HepG2 (cell line): ENCODE results near the gene SAC3D1. TPM values are rescaled to one million over a fixed set of nuclear protein-coding genes. Genes with fewer than 3 reads are reported as not detected.

Experiments used
- BRCA1 ChIP-seq: sonication (generic); formaldehyde crosslinking; IDR thresholded peaks from 2 replicates; pipeline ENCODE4 v1.4.0; 2020; ENCODE audit warnings: missing genetic modification reagents
- E2F2 ChIP-seq: sonication (generic); formaldehyde crosslinking; IDR thresholded peaks from 2 replicates; pipeline ENCODE4 v1.4.0; 2020; ENCODE audit warnings: missing genetic modification reagents, borderline replicate concordance
- FOXP1 ChIP-seq, 2 experiments: fragments of 450-650 bp in 1 of 2; IDR thresholded peaks; 2 replicates each; pipeline ENCODE4 v1.6.1; 2017 to 2018; ENCODE audit warnings: antibody characterized with exemption in 1 of 2
- KLF6 ChIP-seq: IDR thresholded peaks from 2 replicates; pipeline ENCODE4 v1.8.0; 2016; ENCODE audit warnings: missing biosample characterization, missing genetic modification reagents
- MAFK ChIP-seq, 2 experiments: IDR thresholded peaks in 1 of 2; conservative IDR thresholded peaks in 1 of 2; 2 replicates each; pipeline ENCODE4 v1.6.1; 2011; ENCODE audit warnings: improper control_type of control experiment in 2 of 2, low read length in 2 of 2
- NR2F2 ChIP-seq: IDR thresholded peaks from 2 replicates; pipeline ENCODE4 v1.6.1; 2012; ENCODE audit warnings: low read depth, inconsistent platforms, borderline replicate concordance
- PCBP2 ChIP-seq: fragments of 200-400 bp; formaldehyde crosslinking; optimal IDR thresholded peaks from 2 replicates; pipeline ENCODE3; 2018; ENCODE audit warnings: low read length, low read depth; ENCODE audit not compliant: poor library complexity, severe bottlenecking
- PHF20 ChIP-seq: sonication (generic); formaldehyde crosslinking; IDR thresholded peaks from 2 replicates; pipeline ENCODE4 v1.5.0; 2020; ENCODE audit warnings: mild to moderate bottlenecking, missing genetic modification reagents
- POLR2A ChIP-seq, 2 experiments: IDR thresholded peaks; 2 replicates each; pipeline ENCODE4 v1.6.1; 2011; ENCODE audit warnings: low read depth in 2 of 2, low read length in 2 of 2, mild to moderate bottlenecking in 1 of 2, moderate library complexity in 1 of 2; ENCODE audit not compliant: insufficient read depth in 1 of 2
- PTBP1 ChIP-seq: fragments of 200-400 bp; formaldehyde crosslinking; IDR thresholded peaks from 2 replicates; pipeline ENCODE4 v1.6.1; 2018; ENCODE audit warnings: low read length, low read depth; ENCODE audit not compliant: poor library complexity, severe bottlenecking
- TRAFD1 ChIP-seq: sonication (generic); formaldehyde crosslinking; IDR thresholded peaks from 2 replicates; pipeline ENCODE4 v1.5.1; 2020; ENCODE audit warnings: missing genetic modification reagents, mild to moderate bottlenecking, borderline replicate concordance
- ZNF101 ChIP-seq: sonication (generic); formaldehyde crosslinking; IDR thresholded peaks from 2 replicates; pipeline ENCODE4 v1.4.0; 2020; ENCODE audit warnings: mild to moderate bottlenecking, low read depth, missing genetic modification reagents, borderline replicate concordance
- ZNF24 ChIP-seq: fragments of 450-650 bp; IDR thresholded peaks from 2 replicates; pipeline ENCODE4 v1.6.1; 2017; ENCODE audit warnings: antibody characterized with exemption, mild to moderate bottlenecking
- ZNF326 ChIP-seq: sonication (generic); formaldehyde crosslinking; IDR thresholded peaks from 2 replicates; pipeline ENCODE4 v1.4.0; 2020; ENCODE audit warnings: missing genetic modification reagents, borderline replicate concordance
- ZNF737 ChIP-seq: sonication (generic); formaldehyde crosslinking; IDR thresholded peaks from 2 replicates; pipeline ENCODE4 v1.5.0; 2020; ENCODE audit warnings: missing genetic modification reagents, mild to moderate bottlenecking, borderline replicate concordance
- polyA plus RNA-seq, 8 experiments: library from polyadenylated mRNA; depleted of rRNA in 3 of 8; stranded (reverse) in 7 of 8; unstranded in 1 of 8; fragments of >200 nt; fragmentation: Illumina TruSeq in 4 of 8; extraction: Trizol in 4 of 8; gene quantifications; 2 replicates each; pipeline versions ENCODE4 v1.2.1 to v1.2.3, GENCODE V29; 2011 to 2016; ENCODE audit warnings: low read depth in 4 of 8, missing spikeins in 1 of 8, mixed read lengths in 1 of 8; ENCODE audit not compliant: insufficient read depth in 1 of 8
- total RNA-seq, 5 experiments: library from RNA; depleted of rRNA; stranded (reverse); fragments of >200 nt; fragmentation: Illumina TruSeq; extraction: Trizol; gene quantifications; 2 replicates each; pipeline ENCODE4 v1.2.3, GENCODE V29; 2016; ENCODE audit warnings: low read depth in 1 of 5
- TF ChIP-seq, protein P1 (sequence below): sonication (generic); formaldehyde crosslinking; IDR thresholded peaks from 2 replicates; pipeline ENCODE4 v1.5.0; 2020; ENCODE audit warnings: missing genetic modification reagents, mild to moderate bottlenecking, borderline replicate concordance
- TF ChIP-seq, protein P2 (sequence below): sonication (generic); formaldehyde crosslinking; IDR thresholded peaks from 2 replicates; pipeline ENCODE4 v1.4.0; 2020; ENCODE audit warnings: missing genetic modification reagents
- TF ChIP-seq, protein P3 (sequence below): sonication (generic); formaldehyde crosslinking; IDR thresholded peaks from 2 replicates; pipeline ENCODE4 v1.5.1; 2020; ENCODE audit warnings: mild to moderate bottlenecking, moderate library complexity, missing genetic modification reagents

Gene SAC3D1
- total and polyA plus RNA-seq, 2 of the 13 experiments (the other 11 are each of a cell fraction or from before 2014, with no cell fraction given) = 7.4 to 36.3 TPM

- TF ChIP-seq NR2F2 = no peak
- no peak for TF ChIP-seq MAFK (conservative IDR thresholded peaks at IDR 0.05 in 1 of 2, IDR thresholded peaks at IDR 0.05 in 1 of 2; ENCODE audit: low read length in 2 of 2)
- 0 out of 2 replicates have a peak, but pooled peaks have one; percentile 49 for TF ChIP-seq E2F2 (CRISPR knock-in tag)
- TF ChIP-seq BRCA1 (CRISPR knock-in tag) = no peak
- peak; percentile 62; the same call in 1 of the 2 replicates for TF ChIP-seq PHF20 (CRISPR knock-in tag)
- TF ChIP-seq, protein P1, sequence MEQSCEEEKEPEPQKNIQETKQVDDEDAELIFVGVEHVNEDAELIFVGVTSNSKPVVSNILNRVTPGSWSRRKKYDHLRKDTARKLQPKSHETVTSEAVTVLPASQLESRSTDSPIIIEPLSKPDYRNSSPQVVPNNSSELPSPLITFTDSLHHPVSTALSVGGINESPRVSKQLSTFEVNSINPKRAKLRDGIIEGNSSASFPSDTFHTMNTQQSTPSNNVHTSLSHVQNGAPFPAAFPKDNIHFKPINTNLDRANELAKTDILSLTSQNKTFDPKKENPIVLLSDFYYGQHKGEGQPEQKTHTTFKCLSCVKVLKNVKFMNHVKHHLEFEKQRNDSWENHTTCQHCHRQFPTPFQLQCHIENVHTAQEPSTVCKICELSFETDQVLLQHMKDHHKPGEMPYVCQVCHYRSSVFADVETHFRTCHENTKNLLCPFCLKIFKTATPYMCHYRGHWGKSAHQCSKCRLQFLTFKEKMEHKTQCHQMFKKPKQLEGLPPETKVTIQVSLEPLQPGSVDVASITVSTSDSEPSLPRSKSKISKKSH (CRISPR knock-in tag) = peak; percentile 95; the same call in 1 of the 2 replicates
- no peak; the same call in 1 of the 2 replicates for TF ChIP-seq KLF6 (CRISPR knock-in tag)
- TF ChIP-seq ZNF24 = no peak
- TF ChIP-seq FOXP1 (IDR thresholded peaks at IDR 0.05) = no peak
- TF ChIP-seq FOXP1 (CRISPR knock-in tag; IDR thresholded peaks at IDR 0.05) = no peak
- no peak for TF ChIP-seq PCBP2
- TF ChIP-seq ZNF101 (CRISPR knock-in tag) = no peak
- no peak for TF ChIP-seq ZNF326
- TF ChIP-seq POLR2A (IDR thresholded peaks at IDR 0.05; ENCODE audit: insufficient read depth in 1 of 2, low read depth in 2 of 2, low read length in 2 of 2) = peak; percentile 62 to 75
- TF ChIP-seq, protein P2, sequence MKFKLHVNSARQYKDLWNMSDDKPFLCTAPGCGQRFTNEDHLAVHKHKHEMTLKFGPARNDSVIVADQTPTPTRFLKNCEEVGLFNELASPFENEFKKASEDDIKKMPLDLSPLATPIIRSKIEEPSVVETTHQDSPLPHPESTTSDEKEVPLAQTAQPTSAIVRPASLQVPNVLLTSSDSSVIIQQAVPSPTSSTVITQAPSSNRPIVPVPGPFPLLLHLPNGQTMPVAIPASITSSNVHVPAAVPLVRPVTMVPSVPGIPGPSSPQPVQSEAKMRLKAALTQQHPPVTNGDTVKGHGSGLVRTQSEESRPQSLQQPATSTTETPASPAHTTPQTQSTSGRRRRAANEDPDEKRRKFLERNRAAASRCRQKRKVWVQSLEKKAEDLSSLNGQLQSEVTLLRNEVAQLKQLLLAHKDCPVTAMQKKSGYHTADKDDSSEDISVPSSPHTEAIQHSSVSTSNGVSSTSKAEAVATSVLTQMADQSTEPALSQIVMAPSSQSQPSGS = peak; percentile 16; the same call in 1 of the 2 replicates
- TF ChIP-seq, protein P3, sequence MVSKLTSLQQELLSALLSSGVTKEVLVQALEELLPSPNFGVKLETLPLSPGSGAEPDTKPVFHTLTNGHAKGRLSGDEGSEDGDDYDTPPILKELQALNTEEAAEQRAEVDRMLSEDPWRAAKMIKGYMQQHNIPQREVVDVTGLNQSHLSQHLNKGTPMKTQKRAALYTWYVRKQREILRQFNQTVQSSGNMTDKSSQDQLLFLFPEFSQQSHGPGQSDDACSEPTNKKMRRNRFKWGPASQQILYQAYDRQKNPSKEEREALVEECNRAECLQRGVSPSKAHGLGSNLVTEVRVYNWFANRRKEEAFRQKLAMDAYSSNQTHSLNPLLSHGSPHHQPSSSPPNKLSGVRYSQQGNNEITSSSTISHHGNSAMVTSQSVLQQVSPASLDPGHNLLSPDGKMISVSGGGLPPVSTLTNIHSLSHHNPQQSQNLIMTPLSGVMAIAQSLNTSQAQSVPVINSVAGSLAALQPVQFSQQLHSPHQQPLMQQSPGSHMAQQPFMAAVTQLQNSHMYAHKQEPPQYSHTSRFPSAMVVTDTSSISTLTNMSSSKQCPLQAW (CRISPR knock-in tag) = peak; percentile 69; the same call in 1 of the 2 replicates
- peak; percentile 73 for TF ChIP-seq PTBP1
- peak; percentile 84; the same call in 1 of the 2 replicates for TF ChIP-seq TRAFD1 (CRISPR knock-in tag)
- TF ChIP-seq ZNF737 = no peak
These were observed 13.6 kb upstream of the SAC3D1 start, which contains the start of gene SNX15 (continued) for GRCh38 chr11:65027213-65028067.
